ENCODE results near the gene IL17B. TPM values are rescaled to one million over a fixed set of nuclear protein-coding genes. Genes with fewer than 3 reads are reported as not detected.

IL17B gene
- total and polyA plus RNA-seq, 12 donors, result 1.5 to 20.1 (median 2.9) TPM; not detected in 1

GRCh38 chr5:149358868-149359495 lies 20.1 kb downstream of the IL17B start:
- no peak for TF ChIP-seq CTCF (IDR thresholded peaks at IDR 0.05)
- no peak for TF ChIP-seq POLR2A (IDR thresholded peaks at IDR 0.05)
- H3K36me3 ChIP-seq (replicated peaks in 1 of 2), result no peaks in the 10 kb centered on the region
- H3K4me1 ChIP-seq (replicated peaks in 1 of 2), result peaks cover 7 to 10% of the 10 kb centered on the region in 2 donors
- no peak overlapping the region for H3K4me3 ChIP-seq
- H3K27ac ChIP-seq, result no peak overlapping the region
- H3K9me3 ChIP-seq (replicated peaks in 1 of 3), result no peaks in the 10 kb centered on the region
- DNase-seq, result no peak
- 88% methylated on average over 8 of the region's 8 CpGs for WGBS, 4 donors
- intact Hi-C loops (cut with DNase I), result no loop called here
- no peaks in the 10 kb centered on the region for H3K27me3 ChIP-seq

- intact Hi-C loops (cut with DNase I), result no loop called here
- peak; percentile 49 to 79 (median 56) for DNase-seq
- H3K4me3 ChIP-seq, result peak overlapping the region in 3 of 4 donors; percentile 29 to 94 (median 57)
- WGBS, 4 donors, result 0 to 4% (median 1%) methylated on average over 5 to 18 of the region's 18 CpGs
- TF ChIP-seq POLR2A (IDR thresholded peaks at IDR 0.05) (no peak), CTCF (IDR thresholded peaks at IDR 0.05) (no peak)
- H3K27ac ChIP-seq, result peak overlapping the region in 3 of 5 donors; percentile 10 to 53 (median 48)
- no peaks in the 10 kb centered on the region for H3K27me3 ChIP-seq
- peaks cover 7 to 10% of the 10 kb centered on the region in 2 donors for H3K4me1 ChIP-seq (replicated peaks in 1 of 2)
- H3K36me3 ChIP-seq (replicated peaks in 1 of 2), result peaks cover 0 to 7% of the 10 kb centered on the region in 2 donors
- no peaks in the 10 kb centered on the region for H3K9me3 ChIP-seq (replicated peaks in 1 of 3)
Measured at GRCh38 chr5:149358294-149358651, 20.8 kb downstream of the IL17B start.

GRCh38 chr5:149357370-149358293 lies 21.5 kb downstream of the IL17B start, which contains the start of gene PCYOX1L:
PCYOX1L (plus strand) TSS chr5:149358046; CDS start chr5:149358069, 23 bp downstream.
- peak; percentile 93 to 97 (median 96) for DNase-seq
- 2 to 3% (median 2%) methylated on average over 13 to 60 of the region's 61 CpGs for WGBS, 4 donors
- Histone ChIP-seq H3K27me3 (no peaks in the 10 kb centered on the region), H3K4me3 (peak within 1 kb of the TSS in 3 of 4 donors; percentile 29 to 94 (median 57)), H3K36me3 (replicated peaks in 1 of 2) (peaks cover 0 to 12% of the 10 kb centered on the region in 2 donors), H3K9me3 (replicated peaks in 1 of 3) (no peaks in the 10 kb centered on the region), H3K27ac (peak within 1 kb of the TSS in 3 of 5 donors; percentile 10 to 53 (median 48)), H3K4me1 (replicated peaks in 1 of 2) (peaks cover 7 to 10% of the 10 kb centered on the region in 2 donors)
- intact Hi-C loops (cut with DNase I), result no loop called here
- TF ChIP-seq POLR2A (IDR thresholded peaks at IDR 0.05) (peak; percentile 28 to 43), CTCF (IDR thresholded peaks at IDR 0.05) (no peak)

- Histone ChIP-seq H3K4me3 (no peak overlapping the region), H3K9me3 (replicated peaks in 1 of 3) (no peaks in the 10 kb centered on the region), H3K4me1 (replicated peaks in 1 of 2) (peaks cover 7 to 10% of the 10 kb centered on the region in 2 donors), H3K27ac (no peak overlapping the region), H3K27me3 (no peaks in the 10 kb centered on the region), H3K36me3 (replicated peaks in 1 of 2) (peaks cover 0 to 25% of the 10 kb centered on the region in 2 donors)
- intact Hi-C loops (cut with DNase I), result no loop called here
- no peak for DNase-seq
- TF ChIP-seq POLR2A (IDR thresholded peaks at IDR 0.05) (no peak), CTCF (IDR thresholded peaks at IDR 0.05) (no peak)
- WGBS, 4 donors, result 86 to 96% (median 94%) methylated on average over 8 of the region's 8 CpGs
Measured at GRCh38 chr5:149356391-149356790, 22.7 kb downstream of the IL17B start.

Data from adrenal gland (tissue), 12 donors.